Measurements from ENCODE around the gene ATR.
"Not testable (repeated sequence)": the region's sequence is repeated elsewhere in the genome, so short reads cannot be mapped to it uniquely, and the experiment has no call there.

DNA sequence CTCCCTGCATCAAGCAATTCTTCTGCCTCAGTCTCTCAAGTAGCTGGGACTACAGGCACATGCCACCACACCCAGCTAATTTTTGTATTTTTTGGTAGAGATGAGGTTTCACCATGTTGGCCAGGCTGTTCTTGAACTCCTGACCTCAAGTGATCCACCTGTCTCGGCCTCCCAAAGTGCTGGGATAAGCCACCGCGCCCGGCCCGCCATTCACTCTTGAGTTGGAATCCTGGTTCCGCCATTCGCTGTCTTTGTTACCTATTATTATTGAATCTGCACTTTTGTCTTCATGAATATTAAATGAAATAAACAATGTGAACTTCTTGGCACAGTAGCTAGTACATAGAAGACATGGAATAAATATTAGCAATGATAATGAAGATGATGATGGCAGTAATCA, 13.7 kb upstream of the ATR start:
- TF ChIP-seq, protein P1, sequence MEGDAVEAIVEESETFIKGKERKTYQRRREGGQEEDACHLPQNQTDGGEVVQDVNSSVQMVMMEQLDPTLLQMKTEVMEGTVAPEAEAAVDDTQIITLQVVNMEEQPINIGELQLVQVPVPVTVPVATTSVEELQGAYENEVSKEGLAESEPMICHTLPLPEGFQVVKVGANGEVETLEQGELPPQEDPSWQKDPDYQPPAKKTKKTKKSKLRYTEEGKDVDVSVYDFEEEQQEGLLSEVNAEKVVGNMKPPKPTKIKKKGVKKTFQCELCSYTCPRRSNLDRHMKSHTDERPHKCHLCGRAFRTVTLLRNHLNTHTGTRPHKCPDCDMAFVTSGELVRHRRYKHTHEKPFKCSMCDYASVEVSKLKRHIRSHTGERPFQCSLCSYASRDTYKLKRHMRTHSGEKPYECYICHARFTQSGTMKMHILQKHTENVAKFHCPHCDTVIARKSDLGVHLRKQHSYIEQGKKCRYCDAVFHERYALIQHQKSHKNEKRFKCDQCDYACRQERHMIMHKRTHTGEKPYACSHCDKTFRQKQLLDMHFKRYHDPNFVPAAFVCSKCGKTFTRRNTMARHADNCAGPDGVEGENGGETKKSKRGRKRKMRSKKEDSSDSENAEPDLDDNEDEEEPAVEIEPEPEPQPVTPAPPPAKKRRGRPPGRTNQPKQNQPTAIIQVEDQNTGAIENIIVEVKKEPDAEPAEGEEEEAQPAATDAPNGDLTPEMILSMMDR (IDR thresholded peaks at IDR 0.05), result not testable (repeated sequence)
- not testable (repeated sequence) for TF ChIP-seq POLR2A, POLR2AphosphoS5, EP300 (IDR thresholded peaks at IDR 0.05)
